ENCODE data around the gene PSORS1C2.

DNA sequence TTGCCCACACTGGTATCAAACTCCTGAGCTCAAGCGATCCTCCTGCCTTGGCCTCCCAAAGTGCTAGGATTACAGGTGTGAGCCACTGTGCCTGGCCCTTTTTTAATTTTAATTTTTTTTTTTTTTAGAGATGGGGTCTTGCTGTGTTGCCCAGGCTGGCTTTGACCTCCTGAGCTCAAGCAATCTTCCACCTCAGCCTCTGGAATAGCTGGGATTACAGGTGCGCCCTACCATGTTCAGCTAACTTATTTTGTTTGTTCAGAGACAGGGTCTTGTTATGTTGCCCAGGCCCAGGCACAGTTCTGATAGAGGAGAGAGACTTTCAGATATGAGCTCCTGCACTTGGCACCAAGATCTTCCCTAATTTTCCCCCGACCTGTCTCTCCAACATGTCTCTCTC, 8.1 kb downstream of the PSORS1C2 start:
- TF ChIP-seq, protein P1, sequence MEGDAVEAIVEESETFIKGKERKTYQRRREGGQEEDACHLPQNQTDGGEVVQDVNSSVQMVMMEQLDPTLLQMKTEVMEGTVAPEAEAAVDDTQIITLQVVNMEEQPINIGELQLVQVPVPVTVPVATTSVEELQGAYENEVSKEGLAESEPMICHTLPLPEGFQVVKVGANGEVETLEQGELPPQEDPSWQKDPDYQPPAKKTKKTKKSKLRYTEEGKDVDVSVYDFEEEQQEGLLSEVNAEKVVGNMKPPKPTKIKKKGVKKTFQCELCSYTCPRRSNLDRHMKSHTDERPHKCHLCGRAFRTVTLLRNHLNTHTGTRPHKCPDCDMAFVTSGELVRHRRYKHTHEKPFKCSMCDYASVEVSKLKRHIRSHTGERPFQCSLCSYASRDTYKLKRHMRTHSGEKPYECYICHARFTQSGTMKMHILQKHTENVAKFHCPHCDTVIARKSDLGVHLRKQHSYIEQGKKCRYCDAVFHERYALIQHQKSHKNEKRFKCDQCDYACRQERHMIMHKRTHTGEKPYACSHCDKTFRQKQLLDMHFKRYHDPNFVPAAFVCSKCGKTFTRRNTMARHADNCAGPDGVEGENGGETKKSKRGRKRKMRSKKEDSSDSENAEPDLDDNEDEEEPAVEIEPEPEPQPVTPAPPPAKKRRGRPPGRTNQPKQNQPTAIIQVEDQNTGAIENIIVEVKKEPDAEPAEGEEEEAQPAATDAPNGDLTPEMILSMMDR (IDR thresholded peaks at IDR 0.05): no peak
- TF ChIP-seq POLR2A (IDR thresholded peaks at IDR 0.05) (no peak), POLR2AphosphoS5 (IDR thresholded peaks at IDR 0.05; ENCODE audit: insufficient read depth in 1 of 2, low read depth in 1 of 2) (no peak)

All from vagina (tissue), 2 donors.